Glutamatergic neuron (in vitro differentiated cells): ENCODE measurements around the gene ADGRF4. TPM values are rescaled to one million over a fixed set of nuclear protein-coding genes. Genes with fewer than 3 reads are reported as not detected.

ENCODE experiments used
- DNase-seq: peaks from one replicate; pipeline ENCODE4 v3.0.0; 2022
- H3K27ac Mint-ChIP-seq: one replicate; pipeline ENCODE4 v1.8.0; 2020; ENCODE audit warnings: mild to moderate bottlenecking, mixed read lengths, inconsistent platforms; ENCODE audit not compliant: unreplicated experiment
- H3K27me3 Mint-ChIP-seq: one replicate; pipeline ENCODE4 v1.8.0; 2020; ENCODE audit warnings: mild to moderate bottlenecking, moderate library complexity, mixed read lengths, inconsistent platforms; ENCODE audit not compliant: unreplicated experiment
- H3K36me3 Mint-ChIP-seq: one replicate; pipeline ENCODE4 v1.8.0; 2020; ENCODE audit warnings: mild to moderate bottlenecking, mixed read lengths, inconsistent platforms; ENCODE audit not compliant: unreplicated experiment
- H3K4me1 Mint-ChIP-seq: one replicate; pipeline ENCODE4 v1.8.0; 2020; ENCODE audit warnings: mild to moderate bottlenecking, low read depth, mixed read lengths, inconsistent platforms; ENCODE audit not compliant: unreplicated experiment
- H3K4me3 Mint-ChIP-seq: one replicate; pipeline ENCODE4 v1.8.0; 2020; ENCODE audit warnings: mild to moderate bottlenecking, mixed read lengths, inconsistent platforms; ENCODE audit not compliant: unreplicated experiment
- H3K9me3 Mint-ChIP-seq: one replicate; pipeline ENCODE4 v1.8.0; 2020; ENCODE audit warnings: mild to moderate bottlenecking, moderate library complexity, mixed read lengths, inconsistent platforms; ENCODE audit not compliant: unreplicated experiment
- CTCF ChIP-seq: fragments of 200-600 bp; sonication (generic); IDR thresholded peaks from one replicate; pipeline ENCODE4 v1.5.0; 2021; ENCODE audit not compliant: partially characterized antibody, unreplicated experiment
- total RNA-seq: library from RNA; stranded (reverse); fragmentation: NEBNext Ultra II Directional; extraction: Animal tissue kit (Norgen Biotek cat#: 25700); gene quantifications from one replicate; pipeline ENCODE4 v1.2.1, GENCODE V29; 2021; ENCODE audit not compliant: unreplicated experiment

Gene ADGRF4
- total RNA-seq, 1 donor from 2014 or later: not detected

- no peak for TF ChIP-seq CTCF
- Mint-ChIP-seq H3K4me3 (no peak overlapping the region), H3K4me1 (no peaks in the 10 kb centered on the region), H3K36me3 (no peaks in the 10 kb centered on the region), H3K27ac (no peak overlapping the region), H3K9me3 (no peaks in the 10 kb centered on the region), H3K27me3 (no peaks in the 10 kb centered on the region)
- DNase-seq: no peak
Measured at GRCh38 chr6:47709160-47709559, 10.8 kb downstream of the ADGRF4 start.

GRCh38 chr6:47710295-47710694, 11.9 kb downstream of the ADGRF4 start:
- H3K27ac Mint-ChIP-seq: no peak overlapping the region
- no peaks in the 10 kb centered on the region for H3K4me1 Mint-ChIP-seq
- H3K27me3 Mint-ChIP-seq: no peaks in the 10 kb centered on the region
- H3K9me3 Mint-ChIP-seq: no peaks in the 10 kb centered on the region
- DNase-seq: no peak
- H3K36me3 Mint-ChIP-seq: peaks cover 5% of the 10 kb centered on the region
- no peak overlapping the region for H3K4me3 Mint-ChIP-seq
- no peak for TF ChIP-seq CTCF

GRCh38 chr6:47713200-47713599, 14.8 kb downstream of the ADGRF4 start:
- Mint-ChIP-seq H3K9me3 (no peaks in the 10 kb centered on the region), H3K4me3 (no peak overlapping the region), H3K27me3 (no peaks in the 10 kb centered on the region), H3K27ac (no peak overlapping the region), H3K36me3 (peaks cover 5% of the 10 kb centered on the region), H3K4me1 (no peaks in the 10 kb centered on the region)
- TF ChIP-seq CTCF: no peak
- no peak for DNase-seq

GRCh38 chr6:47714802-47715201, 16.4 kb downstream of the ADGRF4 start:
- Mint-ChIP-seq H3K27me3 (no peaks in the 10 kb centered on the region), H3K9me3 (peaks cover 3% of the 10 kb centered on the region), H3K36me3 (peaks cover 5% of the 10 kb centered on the region), H3K4me1 (no peaks in the 10 kb centered on the region), H3K4me3 (no peak overlapping the region), H3K27ac (no peak overlapping the region)
- no peak for TF ChIP-seq CTCF
- no peak for DNase-seq

GRCh38 chr6:47715782-47716181, 17.4 kb downstream of the ADGRF4 start:
- no peak for TF ChIP-seq CTCF
- H3K4me3 Mint-ChIP-seq: no peak overlapping the region
- H3K4me1 Mint-ChIP-seq: no peaks in the 10 kb centered on the region
- peaks cover 5% of the 10 kb centered on the region for H3K36me3 Mint-ChIP-seq
- peaks cover 3% of the 10 kb centered on the region for H3K9me3 Mint-ChIP-seq
- no peaks in the 10 kb centered on the region for H3K27me3 Mint-ChIP-seq
- H3K27ac Mint-ChIP-seq: no peak overlapping the region
- no peak for DNase-seq
